GM21619 (cell line): ENCODE results near the gene ARFRP1.

Experiments
- ATAC-seq: cut with Tn5 transposase; IDR thresholded peaks from one replicate; pipeline ENCODE4 v1.9.1; 2021; ENCODE audit not compliant: unreplicated experiment

ARFRP1 gene

GRCh38 chr20:63743210-63743970 lies 35.6 kb upstream of the ARFRP1 start:
- ATAC-seq, result no peak

GRCh38 chr20:63742381-63743024 lies 34.7 kb upstream of the ARFRP1 start:
- ATAC-seq, result no peak

GRCh38 chr20:63741676-63742380 lies 34.1 kb upstream of the ARFRP1 start:
- ATAC-seq, result no peak

- ATAC-seq, result no peak
Measured at GRCh38 chr20:63741354-63741675, 33.5 kb upstream of the ARFRP1 start.

- ATAC-seq, result no peak
Measured at GRCh38 chr20:63740627-63741353, 33.0 kb upstream of the ARFRP1 start.

GRCh38 chr20:63740070-63740626 lies 32.4 kb upstream of the ARFRP1 start:
- no peak for ATAC-seq

- peak; percentile 38 for ATAC-seq
Measured at GRCh38 chr20:63739130-63740069, 31.6 kb upstream of the ARFRP1 start, which contains the start of gene SLC2A4RG. Gene SLC2A4RG (plus strand): TSS chr20:63739776. CDS start chr20:63739913, 137 bp downstream.

- no peak for ATAC-seq
Measured at GRCh38 chr20:63738687-63739129, 30.9 kb upstream of the ARFRP1 start.

- no peak for ATAC-seq
Measured at GRCh38 chr20:63737945-63738686, 30.3 kb upstream of the ARFRP1 start.

GRCh38 chr20:63737695-63737944 lies 29.8 kb upstream of the ARFRP1 start:
- no peak for ATAC-seq

GRCh38 chr20:63736893-63737694 lies 29.3 kb upstream of the ARFRP1 start:
- no peak for ATAC-seq

GRCh38 chr20:63735859-63736718 lies 28.3 kb upstream of the ARFRP1 start, which contains the start of gene LIME1:
Gene LIME1 (plus strand): TSS chr20:63736664. CDS start chr20:63737550, 886 bp downstream.
- no peak for ATAC-seq

GRCh38 chr20:63734946-63735858 lies 27.4 kb upstream of the ARFRP1 start:
- ATAC-seq, result no peak

- ATAC-seq, result no peak
Measured at GRCh38 chr20:63734111-63734945, 26.6 kb upstream of the ARFRP1 start.

GRCh38 chr20:63733579-63734081 lies 25.9 kb upstream of the ARFRP1 start:
- ATAC-seq, result no peak
